ENCODE results near the gene CASQ1.

The CASQ1 gene

DNA sequence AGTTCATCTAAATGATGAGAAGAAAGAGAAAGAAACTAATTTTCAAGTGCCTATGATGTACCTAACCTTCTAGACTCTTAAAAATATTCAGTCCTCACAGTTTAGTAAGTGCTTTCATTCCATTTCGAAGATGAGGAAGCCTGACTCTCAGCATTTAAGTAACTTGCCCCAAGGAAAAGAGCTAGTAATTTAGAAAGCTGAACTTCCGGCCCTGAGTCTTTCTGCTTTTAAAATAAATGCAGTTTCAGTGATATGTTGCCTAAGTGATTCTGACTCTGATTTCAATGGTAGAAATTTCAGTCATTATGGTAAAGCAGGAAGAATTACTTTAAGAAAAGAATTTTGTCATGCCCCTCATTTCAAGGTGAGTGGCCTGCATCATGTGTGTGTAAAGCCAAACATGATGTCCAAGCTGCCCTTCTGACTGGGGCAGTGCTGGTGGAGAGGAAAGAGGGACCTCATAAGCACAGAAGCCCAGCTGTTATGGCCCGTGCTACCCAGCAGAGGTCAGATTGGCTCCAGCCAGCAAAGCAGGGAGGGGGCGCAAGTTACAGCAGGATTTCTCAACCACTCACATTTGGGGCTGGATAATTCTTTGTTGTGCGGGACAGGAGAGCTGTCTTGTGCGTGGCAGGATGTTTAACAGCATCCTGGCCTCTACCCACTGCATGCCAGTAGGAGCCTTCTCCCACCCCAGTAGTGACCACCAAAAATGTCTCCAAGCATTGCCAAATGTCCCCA lies 28.2 kb upstream of the CASQ1 start:
- no peak for DNase-seq (ENCODE audit: low spot score in 2 of 2)
- H3K27me3 Mint-ChIP-seq, result peaks cover 3% of the 10 kb centered on the region
- H3K27ac Mint-ChIP-seq, result no peak overlapping the region

DNA sequence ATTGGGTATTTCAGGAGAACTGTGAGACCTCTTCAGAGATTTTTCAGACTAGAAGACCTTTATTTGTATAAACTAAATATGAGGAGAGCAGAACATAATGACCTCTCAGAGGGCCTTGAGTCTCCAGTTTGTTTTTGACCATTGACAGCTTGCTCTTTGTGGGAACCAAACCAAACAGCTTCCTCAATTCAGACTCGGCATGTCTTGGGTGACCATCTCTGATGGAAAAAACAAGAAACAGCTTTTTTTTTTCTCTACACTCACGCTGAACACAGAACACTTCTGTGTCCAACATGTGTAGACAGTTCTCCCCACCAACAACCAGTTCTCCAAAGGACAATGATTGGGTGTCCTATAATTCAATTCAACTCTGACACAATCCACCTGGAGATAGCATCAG lies 27.4 kb upstream of the CASQ1 start:
- Mint-ChIP-seq H3K27me3 (peaks cover 3% of the 10 kb centered on the region), H3K4me3 (no peak overlapping the region), H3K27ac (no peak overlapping the region), H3K36me3 (no peaks in the 10 kb centered on the region), H3K4me1 (peaks cover 9% of the 10 kb centered on the region), H3K9me3 (no peaks in the 10 kb centered on the region)
- ATAC-seq (ENCODE audit: low read depth) (no peak), DNase-seq (ENCODE audit: low spot score in 2 of 2) (no peak)

More for the DNA sequence above, 28.2 kb upstream of the CASQ1 start:
- no peaks in the 10 kb centered on the region for H3K9me3 Mint-ChIP-seq
- H3K36me3 Mint-ChIP-seq, result no peaks in the 10 kb centered on the region
- ATAC-seq (ENCODE audit: low read depth), result no peak
- H3K4me1 Mint-ChIP-seq, result peaks cover 9% of the 10 kb centered on the region
- H3K4me3 Mint-ChIP-seq, result no peak overlapping the region

DNA sequence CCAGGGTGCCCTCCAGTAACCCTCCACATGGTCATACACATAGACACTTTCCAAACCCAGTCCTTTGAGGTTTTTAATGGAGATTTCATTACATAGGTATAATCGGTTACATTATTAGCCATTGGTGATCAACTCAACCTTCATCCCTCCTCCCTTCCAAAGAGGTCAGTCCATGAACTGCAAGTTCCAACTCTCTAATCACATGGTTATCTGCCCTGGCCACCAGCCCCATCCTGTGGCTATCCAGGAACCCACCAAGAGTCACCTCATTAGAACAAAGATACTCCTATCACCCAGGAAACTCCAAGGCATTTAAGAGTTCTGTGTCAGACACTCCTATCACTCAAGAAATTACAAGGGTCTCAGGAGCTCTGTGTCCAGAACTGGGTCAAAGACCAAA lies 26.8 kb upstream of the CASQ1 start:
- DNase-seq (ENCODE audit: low spot score in 2 of 2) (no peak), ATAC-seq (ENCODE audit: low read depth) (no peak)
- H3K27me3 Mint-ChIP-seq, result peaks cover 3% of the 10 kb centered on the region
- peaks cover 9% of the 10 kb centered on the region for H3K4me1 Mint-ChIP-seq
- no peaks in the 10 kb centered on the region for H3K36me3 Mint-ChIP-seq
- no peak overlapping the region for H3K27ac Mint-ChIP-seq
- no peaks in the 10 kb centered on the region for H3K9me3 Mint-ChIP-seq
- no peak overlapping the region for H3K4me3 Mint-ChIP-seq

DNA sequence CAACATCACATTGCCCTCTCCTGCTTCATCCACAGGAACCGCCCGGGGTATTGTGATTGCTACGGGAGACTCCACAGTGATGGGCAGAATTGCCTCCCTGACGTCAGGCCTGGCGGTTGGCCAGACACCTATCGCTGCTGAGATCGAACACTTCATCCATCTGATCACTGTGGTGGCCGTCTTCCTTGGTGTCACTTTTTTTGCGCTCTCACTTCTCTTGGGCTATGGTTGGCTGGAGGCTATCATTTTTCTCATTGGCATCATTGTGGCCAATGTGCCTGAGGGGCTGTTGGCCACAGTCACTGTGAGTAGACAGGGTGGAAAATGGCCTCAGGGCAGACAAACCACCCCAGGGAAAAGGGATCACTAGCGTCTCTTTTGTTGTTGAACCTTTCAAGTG lies 26.3 kb upstream of the CASQ1 start:
- Mint-ChIP-seq H3K27me3 (peaks cover 3% of the 10 kb centered on the region), H3K4me1 (peaks cover 13% of the 10 kb centered on the region), H3K27ac (no peak overlapping the region), H3K9me3 (no peaks in the 10 kb centered on the region), H3K36me3 (no peaks in the 10 kb centered on the region), H3K4me3 (no peak overlapping the region)
- DNase-seq (ENCODE audit: low spot score in 2 of 2), result no peak
- no peak for ATAC-seq (ENCODE audit: low read depth)

DNA sequence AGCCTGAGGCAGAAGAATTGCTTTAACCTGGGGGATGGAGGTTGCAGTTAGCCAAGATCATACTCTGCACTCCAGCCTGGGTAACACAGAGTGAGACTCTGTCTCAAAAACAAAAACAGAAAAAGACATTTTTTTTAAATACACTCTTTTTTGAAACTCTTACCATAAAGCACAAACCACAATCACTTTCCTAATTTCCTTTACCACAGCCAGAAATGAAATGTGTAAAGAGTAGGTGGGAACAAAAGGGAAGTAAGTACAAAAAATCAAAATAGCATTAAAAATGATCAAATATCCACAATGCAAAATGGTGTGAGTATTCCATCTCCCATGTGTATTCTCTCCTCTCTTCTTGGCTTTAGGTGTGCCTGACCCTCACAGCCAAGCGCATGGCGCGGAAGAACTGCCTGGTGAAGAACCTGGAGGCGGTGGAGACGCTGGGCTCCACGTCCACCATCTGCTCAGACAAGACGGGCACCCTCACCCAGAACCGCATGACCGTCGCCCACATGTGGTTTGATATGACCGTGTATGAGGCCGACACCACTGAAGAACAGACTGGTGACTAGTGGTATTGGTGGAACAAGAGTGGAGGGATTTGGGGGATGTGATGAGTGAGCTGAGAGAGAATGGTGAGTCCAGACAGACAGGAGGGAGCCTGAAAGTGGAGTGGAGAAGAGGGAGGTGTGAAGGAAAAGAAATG lies 24.1 kb upstream of the CASQ1 start:
- H3K36me3 Mint-ChIP-seq, result no peaks in the 10 kb centered on the region
- ATAC-seq (ENCODE audit: low read depth) (no peak), DNase-seq (ENCODE audit: low spot score in 2 of 2) (no peak)
- H3K27ac Mint-ChIP-seq, result no peak overlapping the region
- H3K4me1 Mint-ChIP-seq, result peaks cover 21% of the 10 kb centered on the region
- H3K27me3 Mint-ChIP-seq, result peaks cover 3% of the 10 kb centered on the region
- H3K4me3 Mint-ChIP-seq, result no peak overlapping the region
- no peaks in the 10 kb centered on the region for H3K9me3 Mint-ChIP-seq

DNA sequence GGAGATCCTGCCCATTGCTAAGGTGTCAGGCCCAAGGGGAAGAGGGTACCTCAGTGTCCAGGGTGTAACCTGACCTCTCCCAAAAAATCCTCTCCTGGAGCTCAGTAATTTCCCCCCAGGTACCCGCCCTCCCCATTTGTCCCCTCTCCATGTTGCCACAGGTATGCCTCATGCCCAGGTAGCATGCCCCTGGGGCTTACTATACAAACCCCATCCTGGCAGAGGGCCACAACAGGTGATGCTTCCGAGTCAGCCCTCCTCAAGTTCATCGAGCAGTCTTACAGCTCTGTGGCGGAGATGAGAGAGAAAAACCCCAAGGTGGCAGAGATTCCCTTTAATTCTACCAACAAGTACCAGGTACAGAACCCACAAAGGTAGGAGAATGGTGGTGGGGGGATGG lies 23.3 kb upstream of the CASQ1 start:
- DNase-seq (ENCODE audit: low spot score in 2 of 2) (no peak), ATAC-seq (ENCODE audit: low read depth) (no peak)
- H3K27ac Mint-ChIP-seq, result no peak overlapping the region
- H3K9me3 Mint-ChIP-seq, result no peaks in the 10 kb centered on the region
- no peak overlapping the region for H3K4me3 Mint-ChIP-seq
- no peaks in the 10 kb centered on the region for H3K36me3 Mint-ChIP-seq
- peaks cover 16% of the 10 kb centered on the region for H3K4me1 Mint-ChIP-seq
- H3K27me3 Mint-ChIP-seq, result peaks cover 3% of the 10 kb centered on the region

DNA sequence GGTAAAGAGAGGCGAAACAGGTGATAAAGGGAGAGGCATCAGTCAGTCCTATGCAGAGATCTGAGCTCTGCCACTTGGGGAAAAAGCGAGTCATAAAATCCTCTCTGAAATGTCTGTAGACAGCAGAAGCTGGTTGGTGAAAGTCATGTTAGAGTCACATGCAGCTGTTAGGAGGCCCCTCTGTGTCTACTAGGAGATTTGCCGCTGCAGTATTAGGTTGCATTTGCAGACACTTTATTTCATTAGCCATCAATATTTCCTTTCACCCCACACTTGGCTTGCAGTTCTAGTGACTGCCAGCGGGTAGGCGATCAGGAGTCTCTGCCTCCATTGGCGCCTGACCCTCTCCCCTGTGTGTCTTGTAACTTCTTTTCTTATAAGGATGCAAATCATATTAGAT lies 22.8 kb upstream of the CASQ1 start:
- ATAC-seq (ENCODE audit: low read depth), result no peak
- Mint-ChIP-seq H3K4me1 (peaks cover 16% of the 10 kb centered on the region), H3K9me3 (no peaks in the 10 kb centered on the region), H3K36me3 (no peaks in the 10 kb centered on the region), H3K27ac (no peak overlapping the region), H3K4me3 (no peak overlapping the region), H3K27me3 (peaks cover 3% of the 10 kb centered on the region)
- no peak for DNase-seq (ENCODE audit: low spot score in 2 of 2)

DNA sequence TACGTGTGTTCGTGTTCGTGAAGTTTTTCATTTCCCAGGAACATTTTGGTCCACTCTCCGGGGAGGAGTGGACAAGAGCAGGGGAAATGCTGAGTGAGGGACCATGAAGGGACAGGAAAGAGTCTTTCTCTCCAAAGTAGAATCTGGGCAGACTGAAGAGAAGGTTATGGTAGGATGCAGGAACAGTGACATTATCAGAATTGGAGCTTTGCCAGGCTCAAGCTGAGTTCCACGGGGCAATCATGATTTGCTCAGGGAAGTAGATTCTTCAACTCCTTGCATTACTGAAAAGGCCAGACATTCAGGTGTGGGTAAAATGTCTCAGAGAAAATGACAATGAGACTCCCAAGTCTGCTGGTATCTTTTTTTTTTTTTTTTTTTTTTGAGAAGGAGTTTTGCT lies 22.4 kb upstream of the CASQ1 start:
- Mint-ChIP-seq H3K27me3 (peaks cover 3% of the 10 kb centered on the region), H3K4me1 (peaks cover 16% of the 10 kb centered on the region)

DNA sequence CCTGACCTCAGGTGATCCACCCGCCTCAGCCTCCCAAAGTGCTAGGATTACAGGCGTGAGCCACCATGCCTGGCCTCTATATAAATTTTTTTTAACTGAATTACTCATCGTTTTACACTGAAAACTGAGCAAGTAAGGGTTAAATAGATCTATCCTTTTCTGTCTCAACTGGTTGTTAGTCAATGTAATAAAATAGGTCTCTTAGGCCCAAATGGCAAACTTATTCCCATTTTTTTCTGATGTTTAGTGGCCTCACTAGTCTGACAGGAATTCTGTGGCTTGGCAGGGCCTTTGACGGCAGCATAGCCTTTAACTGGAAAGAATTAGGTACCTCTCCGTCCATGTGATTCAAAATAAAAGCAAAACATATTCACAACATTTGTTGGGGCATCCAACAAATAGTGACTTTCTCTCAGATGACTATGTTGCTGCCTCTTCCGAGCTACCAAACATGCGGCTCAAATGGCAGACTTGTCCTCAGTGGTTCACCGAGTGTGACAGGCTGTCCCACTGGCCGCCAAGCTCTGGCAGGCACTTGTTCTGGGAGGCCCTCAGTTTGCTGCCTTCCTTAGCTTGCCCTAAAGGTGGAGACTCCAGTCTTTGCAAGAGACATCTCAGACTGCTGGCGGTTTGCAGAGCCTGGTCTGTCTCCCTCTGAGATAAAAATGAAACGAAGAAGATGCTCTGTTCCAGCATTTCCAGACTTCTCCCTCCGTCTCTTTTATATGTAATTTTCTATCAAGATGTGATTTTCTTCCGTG lies 21.6 kb upstream of the CASQ1 start:
- H3K9me3 Mint-ChIP-seq, result no peaks in the 10 kb centered on the region
- ATAC-seq (ENCODE audit: low read depth) (no peak), DNase-seq (ENCODE audit: low spot score in 2 of 2) (no peak)
- no peak overlapping the region for H3K27ac Mint-ChIP-seq
- H3K4me3 Mint-ChIP-seq, result no peak overlapping the region
- H3K36me3 Mint-ChIP-seq, result no peaks in the 10 kb centered on the region
- peaks cover 16% of the 10 kb centered on the region for H3K4me1 Mint-ChIP-seq
- H3K27me3 Mint-ChIP-seq, result peaks cover 3% of the 10 kb centered on the region

More for the DNA sequence above, 22.4 kb upstream of the CASQ1 start:
- DNase-seq (ENCODE audit: low spot score in 2 of 2) (no peak), ATAC-seq (ENCODE audit: low read depth) (no peak)
- no peak overlapping the region for H3K4me3 Mint-ChIP-seq
- no peak overlapping the region for H3K27ac Mint-ChIP-seq
- no peaks in the 10 kb centered on the region for H3K36me3 Mint-ChIP-seq
- H3K9me3 Mint-ChIP-seq, result no peaks in the 10 kb centered on the region

DNA sequence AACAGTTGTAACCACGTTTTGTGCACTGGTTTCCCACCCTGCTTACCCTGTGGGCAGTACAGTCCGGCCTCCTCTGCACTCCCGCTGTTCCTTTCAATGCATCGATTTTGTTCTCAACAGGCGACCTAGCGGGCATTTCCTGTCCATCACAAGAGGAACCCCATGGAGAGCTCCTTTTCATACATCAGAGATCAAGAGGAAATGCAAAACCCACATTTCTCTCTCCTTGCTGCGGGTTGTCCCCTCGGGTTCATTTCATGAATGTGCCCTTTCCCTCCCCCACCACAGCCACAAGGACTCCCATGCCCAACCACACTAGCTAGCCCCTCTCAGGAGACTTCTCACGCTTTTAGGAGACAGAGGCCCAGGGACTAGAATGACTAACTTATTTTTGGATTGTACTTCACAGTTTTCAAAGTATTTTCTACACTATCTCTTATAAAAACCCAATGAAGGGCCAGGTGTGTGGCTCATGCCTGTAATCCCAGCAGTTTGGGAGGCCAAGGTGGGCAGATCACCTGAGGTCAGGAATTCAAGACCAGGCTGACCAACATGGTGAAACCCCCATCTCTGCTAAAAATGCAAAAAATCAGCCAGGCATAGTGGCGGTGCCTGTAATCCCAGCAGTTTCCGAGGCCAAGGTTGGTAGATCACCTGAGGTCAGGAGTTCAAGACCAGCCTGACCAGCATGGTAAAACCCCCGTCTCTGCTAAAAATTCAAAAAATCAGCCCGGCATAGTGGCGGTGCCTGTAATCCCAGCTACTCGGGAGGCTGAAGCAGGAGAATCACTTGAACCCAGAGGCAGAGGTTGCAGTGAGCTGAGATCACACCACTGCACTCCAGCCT lies 20.6 kb upstream of the CASQ1 start:
- H3K27me3 Mint-ChIP-seq, result peaks cover 3% of the 10 kb centered on the region
- H3K9me3 Mint-ChIP-seq, result no peaks in the 10 kb centered on the region
- DNase-seq (ENCODE audit: low spot score in 2 of 2), result no peak
- peaks cover 16% of the 10 kb centered on the region for H3K4me1 Mint-ChIP-seq
- peak; percentile 69 for ATAC-seq (ENCODE audit: low read depth)
- H3K4me3 Mint-ChIP-seq, result peak overlapping the region; percentile 33
- no peaks in the 10 kb centered on the region for H3K36me3 Mint-ChIP-seq
- H3K27ac Mint-ChIP-seq, result no peak overlapping the region

DNA sequence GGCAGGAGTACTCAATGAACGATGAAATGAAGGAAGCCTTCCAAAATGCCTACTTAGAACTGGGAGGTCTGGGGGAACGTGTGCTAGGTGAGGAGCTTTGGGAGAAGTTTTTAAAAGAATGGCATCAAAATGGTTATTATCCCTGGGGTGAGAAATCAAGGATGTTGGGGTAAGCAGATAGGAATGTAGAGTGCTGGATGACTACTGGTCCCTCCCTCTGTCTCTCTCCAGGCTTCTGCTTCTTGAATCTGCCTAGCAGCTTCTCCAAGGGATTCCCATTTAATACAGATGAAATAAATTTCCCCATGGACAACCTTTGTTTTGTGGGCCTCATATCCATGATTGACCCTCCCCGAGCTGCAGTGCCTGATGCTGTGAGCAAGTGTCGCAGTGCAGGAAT lies 19.0 kb upstream of the CASQ1 start:
- DNase-seq (ENCODE audit: low spot score in 2 of 2) (no peak), ATAC-seq (ENCODE audit: low read depth) (no peak)
- peaks cover 3% of the 10 kb centered on the region for H3K27me3 Mint-ChIP-seq
- no peaks in the 10 kb centered on the region for H3K9me3 Mint-ChIP-seq
- no peak overlapping the region for H3K27ac Mint-ChIP-seq
- H3K4me3 Mint-ChIP-seq, result no peak overlapping the region
- peaks cover 15% of the 10 kb centered on the region for H3K4me1 Mint-ChIP-seq
- H3K36me3 Mint-ChIP-seq, result no peaks in the 10 kb centered on the region

DNA sequence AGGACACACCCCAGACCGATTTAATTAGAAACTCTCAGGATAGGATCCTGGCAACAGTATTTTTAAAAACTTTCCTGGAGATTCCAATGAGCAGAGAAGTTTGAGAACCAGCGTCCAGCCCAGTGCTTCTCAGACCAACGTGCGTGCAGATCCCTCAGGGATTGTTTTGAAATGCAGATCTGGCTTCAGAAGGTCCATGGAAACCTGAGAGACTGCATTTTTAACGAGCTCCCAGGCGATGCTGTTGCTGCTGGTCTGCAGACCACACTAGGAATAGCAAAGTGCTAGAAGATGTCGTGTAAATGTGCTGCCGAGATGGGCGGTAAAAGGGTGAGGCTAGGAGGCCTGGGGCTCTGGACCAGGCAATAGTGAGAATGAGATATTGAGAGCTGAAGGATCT lies 18.4 kb upstream of the CASQ1 start:
- no peak overlapping the region for H3K27ac Mint-ChIP-seq
- H3K27me3 Mint-ChIP-seq, result no peaks in the 10 kb centered on the region
- no peaks in the 10 kb centered on the region for H3K36me3 Mint-ChIP-seq
- ATAC-seq (ENCODE audit: low read depth) (no peak), DNase-seq (ENCODE audit: low spot score in 2 of 2) (no peak)
- peaks cover 12% of the 10 kb centered on the region for H3K4me1 Mint-ChIP-seq
- H3K4me3 Mint-ChIP-seq, result no peak overlapping the region
- no peaks in the 10 kb centered on the region for H3K9me3 Mint-ChIP-seq

DNA sequence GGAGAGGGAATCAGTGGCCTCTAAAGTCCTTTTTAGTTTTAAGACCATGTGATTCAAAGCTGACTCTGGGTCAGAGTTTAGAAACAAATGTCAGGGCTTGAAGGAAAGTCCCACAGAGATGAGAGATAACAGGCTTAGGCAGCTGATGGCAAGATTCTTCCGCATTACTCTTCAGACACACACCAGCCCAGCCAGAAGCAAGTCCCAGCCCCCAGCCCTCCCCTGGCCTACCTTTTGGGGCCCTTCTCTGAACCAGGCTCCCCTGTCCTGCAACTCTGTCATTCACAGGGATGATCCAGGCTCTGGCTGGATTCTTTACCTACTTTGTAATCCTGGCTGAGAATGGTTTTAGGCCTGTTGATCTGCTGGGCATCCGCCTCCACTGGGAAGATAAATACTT lies 13.1 kb upstream of the CASQ1 start:
- Mint-ChIP-seq H3K27me3 (peaks cover 6% of the 10 kb centered on the region), H3K27ac (no peak overlapping the region), H3K36me3 (no peaks in the 10 kb centered on the region), H3K4me1 (no peaks in the 10 kb centered on the region), H3K4me3 (no peak overlapping the region), H3K9me3 (no peaks in the 10 kb centered on the region)
- ATAC-seq (ENCODE audit: low read depth) (no peak), DNase-seq (ENCODE audit: low spot score in 2 of 2) (no peak)

DNA sequence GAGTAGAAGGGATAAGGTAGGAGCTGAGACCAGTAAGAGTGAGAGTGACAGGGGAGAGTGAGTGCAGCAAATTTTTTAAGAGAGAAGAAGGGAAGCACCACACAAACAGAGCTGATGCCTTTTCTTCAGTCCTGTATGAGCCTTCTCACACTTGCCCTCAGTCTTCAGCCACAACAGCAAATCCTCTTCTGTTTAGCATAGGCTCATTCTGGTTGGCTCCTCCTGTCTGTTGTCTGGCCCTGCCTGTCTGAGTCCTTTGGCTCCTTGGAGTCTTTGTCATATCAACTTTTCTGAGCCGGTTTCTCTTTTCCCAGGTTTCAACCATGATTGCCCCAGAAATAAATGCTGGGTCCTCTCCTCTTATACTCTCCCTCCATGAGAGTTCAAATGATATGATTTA lies 12.7 kb upstream of the CASQ1 start:
- H3K36me3 Mint-ChIP-seq, result no peaks in the 10 kb centered on the region
- ATAC-seq (ENCODE audit: low read depth) (no peak), DNase-seq (ENCODE audit: low spot score in 2 of 2) (no peak)
- H3K27me3 Mint-ChIP-seq, result peaks cover 6% of the 10 kb centered on the region
- H3K27ac Mint-ChIP-seq, result no peak overlapping the region
- no peak overlapping the region for H3K4me3 Mint-ChIP-seq
- no peaks in the 10 kb centered on the region for H3K9me3 Mint-ChIP-seq
- no peaks in the 10 kb centered on the region for H3K4me1 Mint-ChIP-seq

Data from memory B cell (primary cell).